SKM-1 (cell line): ENCODE measurements around the gene RNF103.
A peak's percentile ranks its signal among the peaks of the same experiment; 100 is the strongest.
"Not testable (repeated sequence)": the region's sequence is repeated elsewhere in the genome, so short reads cannot be mapped to it uniquely, and the experiment has no call there.

Source experiments
- DNase-seq: peaks from one replicate; lab custom pipeline; 2025; ENCODE audit not compliant: unreplicated experiment; lab: John Stamatoyannopoulos, UW

The RNF103 gene

DNA sequence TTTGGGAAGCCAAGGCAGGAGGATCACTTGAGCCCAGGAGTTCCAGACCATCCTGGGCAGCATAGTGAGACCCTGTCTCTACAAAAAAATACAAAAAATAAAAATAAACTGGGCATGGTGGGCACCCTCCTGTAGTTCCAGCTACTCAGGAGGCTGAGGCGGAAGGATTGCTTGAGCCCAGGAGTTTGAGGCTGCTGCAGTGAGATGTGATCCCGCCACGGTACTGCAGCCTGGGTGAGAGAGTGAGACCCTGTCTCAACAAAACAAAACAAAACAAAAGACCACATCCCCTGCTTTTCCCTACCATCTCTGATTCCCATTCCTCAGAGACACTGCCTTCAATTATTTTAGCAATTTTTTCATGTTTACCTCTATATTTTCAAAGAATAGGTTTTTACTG is 3.9 kb upstream of the RNF103 start:
- DNase-seq, result no peak

DNA sequence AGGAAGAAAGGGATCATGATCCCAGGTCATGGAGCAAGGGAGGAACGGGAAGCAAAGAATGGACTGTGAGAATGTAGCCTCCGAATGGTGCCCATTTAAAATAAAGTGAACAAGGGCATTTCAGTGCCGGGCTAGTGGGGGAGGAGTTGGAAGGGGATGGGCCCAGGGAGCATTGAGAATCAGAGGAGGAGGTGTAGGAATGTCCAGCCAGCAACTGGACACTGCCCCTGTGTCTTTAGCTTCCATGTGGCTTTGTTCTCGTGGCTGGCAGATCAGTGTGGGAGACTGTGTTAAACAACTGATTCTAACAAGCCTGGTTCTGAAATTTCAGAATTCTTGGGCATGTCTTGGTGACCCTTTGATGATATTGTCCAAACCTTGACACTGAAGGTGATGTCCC is 1.4 kb upstream of the RNF103 start:
- no peak for DNase-seq

- no peak for DNase-seq
Observed at GRCh38 chr2:86624267-86624547, 542 bp upstream of the RNF103 start.

DNA sequence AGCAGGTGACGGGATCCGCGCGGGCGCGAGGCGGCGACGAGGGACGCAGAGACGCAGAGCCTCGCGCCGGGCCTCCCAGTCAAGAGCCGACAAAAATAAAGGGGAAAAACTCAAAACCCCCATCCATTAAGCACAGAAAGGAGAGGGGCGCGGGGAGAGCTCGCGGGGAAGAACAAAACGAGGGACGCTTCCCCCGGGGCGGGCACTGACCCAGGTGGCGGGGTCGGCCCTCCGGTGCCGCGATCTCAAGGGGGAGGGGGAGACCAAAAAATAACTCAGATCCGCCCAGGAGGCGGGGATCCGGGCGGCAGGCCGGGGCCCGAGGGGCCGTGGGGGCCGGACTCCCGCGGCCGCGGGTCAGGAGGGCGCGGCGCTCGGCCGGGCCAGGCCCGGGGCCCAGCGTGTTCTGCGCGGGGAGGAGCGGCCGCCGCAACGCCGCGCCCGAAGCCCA is 597 bp downstream of the RNF103 start:
- peak; percentile 61 for DNase-seq

DNA sequence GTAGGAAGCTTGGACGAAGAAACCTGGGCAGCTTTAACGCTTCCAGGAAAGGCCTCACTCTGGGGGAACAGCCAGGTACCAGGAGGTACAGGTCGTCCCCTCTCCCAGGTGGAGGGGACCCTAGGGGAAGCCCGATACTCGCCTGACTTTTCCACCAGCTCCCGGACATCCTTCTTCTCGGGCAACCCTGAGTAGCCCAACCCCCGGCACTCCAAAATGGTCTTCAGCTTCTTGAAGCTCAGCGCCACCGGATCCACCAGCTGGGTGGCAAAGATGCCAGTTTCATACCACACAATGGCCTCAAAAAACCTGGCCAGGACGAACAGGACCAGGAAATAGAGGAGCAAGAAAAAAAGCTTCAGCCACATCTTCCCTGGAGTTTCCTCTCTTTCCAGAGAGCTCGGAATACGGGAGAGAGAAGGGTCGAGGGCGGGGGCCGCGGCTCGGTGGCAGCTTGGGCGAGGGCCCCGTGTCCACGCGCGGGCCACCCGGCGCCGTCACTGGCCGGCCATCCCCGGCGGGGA is 1.1 kb downstream of the RNF103 start:
- DNase-seq, result no peak

GRCh38 chr2:86621280-86621943 is 2.3 kb downstream of the RNF103 start:
- no peak for DNase-seq

- no peak for DNase-seq
Observed at GRCh38 chr2:86617738-86618137, 5.9 kb downstream of the RNF103 start.

DNA sequence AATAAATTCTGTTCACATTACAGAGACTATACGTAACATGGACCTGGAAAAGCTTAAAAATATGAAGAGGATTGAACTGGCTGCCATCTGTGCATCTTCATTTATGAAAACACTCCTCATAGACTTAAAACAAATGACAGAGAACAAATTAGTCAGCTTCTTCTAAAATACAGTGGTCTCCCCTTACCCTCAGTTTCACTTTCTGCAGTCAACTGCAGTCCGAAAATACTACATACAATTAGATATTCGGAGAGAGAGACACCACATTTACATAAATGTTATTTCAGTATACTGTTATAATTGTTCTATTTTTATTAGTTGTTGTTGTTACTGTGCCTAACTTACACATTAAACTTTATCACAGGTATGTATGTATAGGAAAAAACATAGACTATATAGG is 6.5 kb downstream of the RNF103 start:
- no peak for DNase-seq

- DNase-seq, result no peak
Observed at GRCh38 chr2:86616502-86616901, 7.2 kb downstream of the RNF103 start.

- DNase-seq, result no peak
Observed at GRCh38 chr2:86615596-86615995, 8.1 kb downstream of the RNF103 start.

- no peak for DNase-seq
Observed at GRCh38 chr2:86613515-86613914, 10.2 kb downstream of the RNF103 start.

DNA sequence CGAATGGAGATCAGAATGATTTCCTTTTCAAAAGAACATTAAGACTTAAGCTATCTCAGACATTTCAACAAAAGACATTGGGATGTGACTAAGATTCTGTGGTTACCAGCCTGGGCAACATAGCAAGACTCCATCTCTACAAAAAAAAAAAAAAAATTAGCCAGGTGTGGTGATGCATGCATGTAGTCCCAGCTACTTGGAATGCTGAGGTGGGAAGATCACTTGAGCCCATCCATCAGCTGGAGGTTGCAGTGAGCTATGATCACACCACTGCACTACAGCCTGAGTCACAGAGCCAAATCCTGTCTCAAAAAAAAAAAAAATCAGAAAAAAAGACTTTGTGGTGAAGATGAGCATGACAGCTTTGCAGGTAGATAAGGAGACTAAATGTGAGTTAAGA is 12.8 kb downstream of the RNF103 start:
- no peak for DNase-seq

- DNase-seq, result no peak
Observed at GRCh38 chr2:86608832-86609410, 14.7 kb downstream of the RNF103 start.

DNA sequence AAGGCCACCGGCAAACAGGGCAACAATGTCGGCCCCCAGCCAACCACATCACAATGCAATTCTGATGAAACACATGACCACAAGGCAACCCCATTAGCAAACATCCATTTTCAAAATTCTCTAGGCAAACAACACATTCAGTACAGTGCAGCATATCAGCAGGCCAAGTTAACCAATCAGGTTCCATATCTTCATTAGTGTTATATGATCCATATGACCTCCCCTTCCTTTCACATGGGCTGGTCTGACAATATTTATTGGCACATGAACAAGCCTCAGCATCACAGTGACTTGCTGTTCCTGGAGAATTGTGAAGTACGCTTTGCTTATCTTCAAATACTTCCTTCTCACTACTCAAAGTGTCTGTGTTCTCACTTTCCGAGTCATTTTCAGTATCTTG is 19.8 kb downstream of the RNF103 start:
- DNase-seq, result no peak

DNA sequence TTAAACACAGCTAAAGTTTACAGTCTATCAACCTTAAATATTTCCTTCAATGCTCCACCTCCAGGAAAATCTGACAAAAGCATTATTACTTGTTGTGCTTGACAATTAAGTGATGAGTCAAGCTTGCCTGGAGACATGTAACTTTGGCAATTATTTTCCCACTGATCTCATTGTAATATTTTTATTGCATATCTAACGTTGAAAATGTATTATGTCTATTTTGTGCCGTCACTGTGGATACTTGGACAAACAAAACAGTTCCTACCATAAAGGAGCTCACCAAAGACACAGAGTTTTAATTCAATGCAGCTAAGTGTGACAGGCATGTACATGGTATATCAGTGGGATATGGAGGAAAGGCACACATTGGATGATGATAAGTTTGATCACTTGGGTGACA is 24.7 kb downstream of the RNF103 start:
- no peak for DNase-seq

GRCh38 chr2:86596118-86596517 is 27.5 kb downstream of the RNF103 start:
- DNase-seq, result no peak

GRCh38 chr2:86593266-86593665 is 30.4 kb downstream of the RNF103 start:
- DNase-seq, result no peak

DNA sequence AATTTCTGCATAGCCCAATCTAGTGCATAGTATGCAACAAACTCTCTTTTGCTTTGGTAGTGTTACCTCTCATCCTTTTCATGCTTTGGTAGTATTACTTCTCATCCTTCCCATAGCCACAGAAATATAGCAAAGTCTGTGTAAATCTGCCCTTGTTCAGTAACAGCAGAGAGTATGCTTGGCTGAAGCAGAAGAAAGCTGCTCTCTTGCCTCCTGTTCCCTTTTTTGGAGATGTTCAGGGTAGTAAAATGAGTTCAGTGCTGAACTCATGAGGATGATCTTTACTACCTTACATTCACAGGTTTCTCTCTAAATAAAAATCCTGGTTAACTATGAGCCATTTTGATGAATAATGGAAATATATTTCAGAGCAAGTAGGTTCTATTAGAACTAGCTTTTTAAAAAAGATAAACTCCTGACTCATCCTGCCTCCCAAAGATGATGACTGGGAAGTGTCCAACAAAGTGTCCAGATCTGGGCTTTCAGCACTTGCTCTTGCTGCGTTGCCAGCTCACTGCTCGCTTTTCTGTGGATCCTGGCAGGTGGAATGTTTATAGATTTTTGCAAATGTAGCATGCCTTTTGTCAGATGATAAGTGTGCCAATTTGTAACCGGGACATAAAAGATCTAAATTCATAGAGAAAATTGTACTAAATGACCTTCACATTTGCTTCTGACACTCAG is 31.0 kb downstream of the RNF103 start:
- no peak for DNase-seq

- not testable (repeated sequence) for DNase-seq
Observed at GRCh38 chr2:86589701-86590100, 34.0 kb downstream of the RNF103 start.

GRCh38 chr2:86584151-86584913 is 39.3 kb downstream of the RNF103 start:
- peak; percentile 20 for DNase-seq

GRCh38 chr2:86580560-86580959 is 43.1 kb downstream of the RNF103 start:
- no peak for DNase-seq
